Body of pancreas (tissue), 4 donors: ENCODE results near the gene NLRP3. TPM values are rescaled to one million over a fixed set of nuclear protein-coding genes. Genes with fewer than 3 reads are reported as not detected.

Experiments used
- ATAC-seq: fragments of 150-250 bp; one replicate; pipeline ENCODE4 v1.9.1; 2016
- DNase-seq, 4 donors: peaks; one replicate each; pipeline ENCODE4 v3.0.0-alpha.2; 2019
- H3K27ac ChIP-seq, 4 donors: fragments of 200-600 bp; sonication (generic); 1 replicate in 3 of 4; 2 replicates in 1 of 4; pipeline versions ENCODE4 v1.5.1 to v1.6.1; 2016 to 2019; ENCODE audit warnings: mild to moderate bottlenecking in 1 of 4, mixed read lengths in 1 of 4, moderate library complexity in 1 of 4
- H3K27me3 ChIP-seq, 2 donors: fragments of 200-600 bp; sonication (generic); one replicate each; pipeline ENCODE4 v1.6.0; 2016; ENCODE audit warnings: mild to moderate bottlenecking in 1 of 2
- H3K36me3 ChIP-seq, 2 donors: fragments of 200-600 bp; sonication (generic); replicated peaks in 1 of 2; 2 replicates each; pipeline ENCODE4 v1.5.1; 2016; ENCODE audit warnings: low read depth in 2 of 2; ENCODE audit not compliant: insufficient read depth in 1 of 2
- H3K4me1 ChIP-seq: fragments of 200-600 bp; sonication (generic); one replicate; pipeline ENCODE4 v1.6.0; 2016
- H3K4me3 ChIP-seq, 2 donors: fragments of 200-600 bp; sonication (generic); 1 replicate in 1 of 2; 2 replicates in 1 of 2; pipeline ENCODE4 v1.5.1; 2016 to 2019
- H3K9me3 ChIP-seq, 3 donors: fragments of 200-600 bp; sonication (generic); 1 replicate in 2 of 3; 2 replicates in 1 of 3; pipeline ENCODE4 v1.5.1; 2016
- POLR2A ChIP-seq, 3 donors: fragments of 450-650 bp; IDR thresholded peaks; one replicate each; pipeline ENCODE4 v1.6.1; 2016; ENCODE audit warnings: antibody characterized with exemption in 3 of 3, mild to moderate bottlenecking in 2 of 3
- WGBS, 2 donors: methylation state at CpG; one replicate each; pipeline ENCODE4 v1.1.5; 2017; 5-methylcytosine and 5-hydroxymethylcytosine counted together
- intact Hi-C: fragments of 100-400 bp; cut with DNase I; formaldehyde crosslinking; loops from one replicate; pipeline ENCODE4 v1.15.1; 2023
- total RNA-seq, 2 donors: library from RNA; depleted of rRNA; stranded (reverse); fragments of >200 nt; gene quantifications; one replicate each; pipeline ENCODE4 v1.1.0, GENCODE V29; 2016
- TF ChIP-seq, protein P1 (sequence below), 7 experiments: fragments of 450-650 bp in 4 of 7; fragments of 200-600 bp in 3 of 7; sonication (generic) in 3 of 7; IDR thresholded peaks; one replicate each; pipeline ENCODE4 v1.5.1; 2016 to 2019; ENCODE audit warnings: antibody characterized with exemption in 7 of 7

NLRP3 gene
- total RNA-seq, 2 donors from 2014 or later: 0.26 to 1.6 TPM

DNA sequence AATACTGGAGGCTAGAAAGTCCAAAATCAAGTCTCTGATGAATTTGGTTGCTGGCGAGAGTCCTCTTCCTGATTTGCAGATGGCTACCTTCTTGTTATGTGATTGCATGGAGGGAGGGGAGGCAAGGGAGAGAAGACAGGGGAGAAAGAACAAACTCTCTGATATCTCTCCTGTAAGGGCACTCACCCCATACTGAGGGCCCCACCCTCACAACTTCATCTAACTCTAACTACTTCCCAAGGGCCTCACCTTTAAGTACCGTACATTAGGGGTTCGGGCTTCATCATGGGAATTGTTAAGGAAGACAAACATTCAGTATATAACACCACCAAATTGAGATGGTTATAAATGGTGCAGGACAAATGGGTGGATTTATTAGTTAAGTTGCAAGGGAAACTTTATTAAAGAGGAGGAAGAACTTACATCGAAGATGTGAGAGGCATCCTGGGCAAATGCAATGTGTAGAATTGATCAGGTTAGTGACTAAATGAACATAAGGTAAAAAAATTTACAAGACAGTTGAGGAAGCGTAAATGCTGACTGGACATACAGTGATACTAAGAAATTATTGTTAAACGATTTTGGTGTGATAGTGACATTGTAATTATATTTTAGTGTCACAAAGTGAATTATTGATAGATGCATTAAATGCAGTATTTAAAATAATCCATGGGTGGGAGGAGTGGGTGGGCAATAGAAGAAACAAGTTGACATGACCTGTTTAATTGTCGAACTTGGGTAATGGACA is 31.4 kb downstream of the NLRP3 start:
- no peaks in the 10 kb centered on the region for H3K36me3 ChIP-seq
- WGBS, 2 donors: 80 to 81% methylated on average over 7 of the region's 7 CpGs
- no peak overlapping the region for H3K27ac ChIP-seq
- TF ChIP-seq, protein P1, sequence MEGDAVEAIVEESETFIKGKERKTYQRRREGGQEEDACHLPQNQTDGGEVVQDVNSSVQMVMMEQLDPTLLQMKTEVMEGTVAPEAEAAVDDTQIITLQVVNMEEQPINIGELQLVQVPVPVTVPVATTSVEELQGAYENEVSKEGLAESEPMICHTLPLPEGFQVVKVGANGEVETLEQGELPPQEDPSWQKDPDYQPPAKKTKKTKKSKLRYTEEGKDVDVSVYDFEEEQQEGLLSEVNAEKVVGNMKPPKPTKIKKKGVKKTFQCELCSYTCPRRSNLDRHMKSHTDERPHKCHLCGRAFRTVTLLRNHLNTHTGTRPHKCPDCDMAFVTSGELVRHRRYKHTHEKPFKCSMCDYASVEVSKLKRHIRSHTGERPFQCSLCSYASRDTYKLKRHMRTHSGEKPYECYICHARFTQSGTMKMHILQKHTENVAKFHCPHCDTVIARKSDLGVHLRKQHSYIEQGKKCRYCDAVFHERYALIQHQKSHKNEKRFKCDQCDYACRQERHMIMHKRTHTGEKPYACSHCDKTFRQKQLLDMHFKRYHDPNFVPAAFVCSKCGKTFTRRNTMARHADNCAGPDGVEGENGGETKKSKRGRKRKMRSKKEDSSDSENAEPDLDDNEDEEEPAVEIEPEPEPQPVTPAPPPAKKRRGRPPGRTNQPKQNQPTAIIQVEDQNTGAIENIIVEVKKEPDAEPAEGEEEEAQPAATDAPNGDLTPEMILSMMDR (IDR thresholded peaks at IDR 0.05): no peak
- TF ChIP-seq POLR2A (IDR thresholded peaks at IDR 0.05): no peak
- DNase-seq (no peak), ATAC-seq (no peak)
- no peaks in the 10 kb centered on the region for H3K27me3 ChIP-seq
- no peak overlapping the region for H3K4me3 ChIP-seq
- peaks cover 5% of the 10 kb centered on the region for H3K4me1 ChIP-seq
- intact Hi-C loops: no loop called here
- H3K9me3 ChIP-seq: no peaks in the 10 kb centered on the region

DNA sequence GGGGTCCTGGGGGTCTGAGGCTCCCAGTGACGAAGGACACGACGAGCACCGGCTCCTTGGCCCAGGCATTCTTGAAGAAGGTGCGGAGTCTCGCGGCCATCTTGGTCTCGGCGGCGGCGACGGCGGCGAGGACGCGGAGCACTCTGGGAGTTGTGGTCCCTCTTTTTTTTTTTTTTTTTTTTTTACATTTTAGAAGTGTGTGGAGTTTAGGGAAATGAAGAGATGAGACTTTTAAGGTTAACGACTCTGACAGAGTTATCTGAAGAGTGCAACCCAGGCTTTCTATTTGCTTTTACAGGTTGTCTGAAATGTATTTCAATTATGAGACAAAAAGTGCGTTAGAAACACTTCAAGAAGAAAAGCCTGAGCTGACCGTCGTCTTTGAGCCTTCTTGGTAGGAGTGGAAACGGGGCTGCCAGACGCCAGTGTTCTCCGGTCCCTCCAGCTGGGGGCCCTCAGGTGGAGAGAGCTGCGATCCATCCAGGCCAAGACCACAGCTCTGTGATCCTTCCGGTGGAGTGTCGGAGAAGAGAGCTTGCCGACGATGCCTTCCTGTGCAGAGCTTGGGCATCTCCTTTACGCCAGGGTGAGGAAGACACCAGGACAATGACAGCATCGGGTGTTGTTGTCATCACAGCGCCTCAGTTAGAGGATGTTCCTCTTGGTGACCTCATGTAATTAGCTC is 32.3 kb downstream of the NLRP3 start:
- Histone ChIP-seq H3K9me3 (no peaks in the 10 kb centered on the region), H3K4me1 (peaks cover 5% of the 10 kb centered on the region), H3K27ac (no peak overlapping the region), H3K36me3 (no peaks in the 10 kb centered on the region), H3K4me3 (peak overlapping the region in 1 of 2 donors; percentile 26), H3K27me3 (no peaks in the 10 kb centered on the region)
- WGBS, 2 donors: 3 to 10% methylated on average over 30 to 31 of the region's 31 CpGs
- peak; percentile 60 to 71 (median 66) for DNase-seq
- peak; percentile 88 for ATAC-seq
- TF ChIP-seq, protein P1 (IDR thresholded peaks at IDR 0.05): no peak
- TF ChIP-seq POLR2A (IDR thresholded peaks at IDR 0.05): peak in 2 of 3 donors; percentile 42 to 43
- intact Hi-C loops: no loop called here

- ATAC-seq (no peak), DNase-seq (no peak)
- Histone ChIP-seq H3K27me3 (no peaks in the 10 kb centered on the region), H3K36me3 (no peaks in the 10 kb centered on the region), H3K4me1 (peaks cover 5% of the 10 kb centered on the region), H3K27ac (no peak overlapping the region), H3K9me3 (no peaks in the 10 kb centered on the region), H3K4me3 (no peak overlapping the region)
- TF ChIP-seq, protein P1 (IDR thresholded peaks at IDR 0.05): no peak
- TF ChIP-seq POLR2A (IDR thresholded peaks at IDR 0.05): no peak
- intact Hi-C loops: no loop called here
- 78 to 87% methylated on average over 16 to 23 of the region's 23 CpGs for WGBS, 2 donors
Measured at GRCh38 chr1:247451388-247452010, 35.5 kb downstream of the NLRP3 start.

- WGBS, 2 donors: 29 to 43% methylated on average over 7 to 12 of the region's 12 CpGs
- no peak overlapping the region for H3K27ac ChIP-seq
- H3K4me1 ChIP-seq: peaks cover 5% of the 10 kb centered on the region
- no peaks in the 10 kb centered on the region for H3K9me3 ChIP-seq
- no peak for TF ChIP-seq POLR2A (IDR thresholded peaks at IDR 0.05)
- TF ChIP-seq, protein P1 (IDR thresholded peaks at IDR 0.05): no peak
- H3K36me3 ChIP-seq: no peaks in the 10 kb centered on the region
- ATAC-seq (no peak), DNase-seq (no peak)
- no peaks in the 10 kb centered on the region for H3K27me3 ChIP-seq
- intact Hi-C loops: no loop called here
- H3K4me3 ChIP-seq: no peak overlapping the region
Measured at GRCh38 chr1:247452447-247453039, 36.6 kb downstream of the NLRP3 start.
